HG02981 (cell line): ENCODE measurements around the gene TWIST2.

Experiments
- ATAC-seq: cut with Tn5 transposase; IDR thresholded peaks from one replicate; pipeline ENCODE4 v1.9.1; 2021; ENCODE audit warnings: mild to moderate bottlenecking, moderate library complexity; ENCODE audit not compliant: unreplicated experiment

TWIST2 gene

DNA sequence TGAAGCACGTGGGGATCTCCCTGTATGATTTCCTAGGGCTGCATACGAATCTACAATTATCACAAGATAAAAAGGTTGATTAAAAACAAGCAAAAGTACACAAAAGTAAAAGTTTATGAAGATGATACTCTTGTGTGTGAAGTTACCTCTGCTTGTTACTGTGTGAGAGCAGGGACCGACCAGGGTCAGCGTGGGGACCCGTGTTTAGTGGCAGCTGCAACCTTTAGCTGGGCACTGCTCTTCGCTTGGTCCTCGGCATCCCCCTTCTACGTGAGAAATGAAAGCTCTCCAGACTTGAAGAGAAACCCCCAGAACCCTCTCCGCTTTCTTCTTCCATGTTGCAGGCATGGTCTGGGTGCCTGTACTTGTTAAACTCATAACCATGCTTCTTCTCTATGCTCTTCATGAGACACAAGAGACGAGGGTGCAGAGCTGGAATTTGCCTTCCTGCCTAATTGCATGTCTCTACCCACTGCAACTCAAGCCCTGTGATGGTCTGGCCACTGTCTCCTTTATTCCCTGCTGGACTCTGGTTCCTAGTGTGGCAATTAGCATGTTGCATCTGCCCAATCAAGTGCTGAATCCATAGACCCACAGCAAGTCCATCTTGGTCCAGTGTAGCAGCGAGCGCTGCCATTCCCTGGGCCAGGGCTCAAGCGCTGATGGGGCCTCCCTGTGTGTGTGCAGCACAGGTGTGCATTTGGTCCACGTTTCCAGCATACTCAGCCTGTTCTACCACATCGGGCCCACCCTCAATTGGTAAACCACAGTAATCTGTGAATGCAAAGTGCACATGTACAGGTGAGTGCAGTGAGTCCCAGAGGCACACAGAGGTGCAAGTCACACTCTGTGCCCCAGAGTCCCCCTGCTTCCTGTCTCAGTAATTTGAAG lies 88.5 kb downstream of the TWIST2 start:
- no peak for ATAC-seq

DNA sequence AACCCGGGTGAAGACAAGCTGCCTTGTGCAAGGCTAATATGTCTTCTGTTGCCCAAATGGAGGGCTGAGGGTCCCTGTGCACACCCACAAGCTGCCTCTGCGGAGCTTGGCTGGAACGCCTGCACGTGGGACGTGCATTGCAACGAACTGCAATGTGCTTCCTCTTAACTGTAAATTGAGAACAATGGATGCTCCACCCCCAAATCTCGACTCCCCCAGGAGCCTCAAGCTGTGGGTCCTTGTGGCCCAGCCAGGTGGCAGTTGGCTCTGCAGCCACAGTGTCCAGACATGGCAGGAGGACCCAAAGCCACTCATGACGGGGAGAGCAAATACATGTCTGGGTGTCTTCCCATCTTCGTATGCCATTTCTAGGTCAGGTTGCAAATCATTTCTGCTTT lies 90.1 kb downstream of the TWIST2 start:
- ATAC-seq, result no peak

DNA sequence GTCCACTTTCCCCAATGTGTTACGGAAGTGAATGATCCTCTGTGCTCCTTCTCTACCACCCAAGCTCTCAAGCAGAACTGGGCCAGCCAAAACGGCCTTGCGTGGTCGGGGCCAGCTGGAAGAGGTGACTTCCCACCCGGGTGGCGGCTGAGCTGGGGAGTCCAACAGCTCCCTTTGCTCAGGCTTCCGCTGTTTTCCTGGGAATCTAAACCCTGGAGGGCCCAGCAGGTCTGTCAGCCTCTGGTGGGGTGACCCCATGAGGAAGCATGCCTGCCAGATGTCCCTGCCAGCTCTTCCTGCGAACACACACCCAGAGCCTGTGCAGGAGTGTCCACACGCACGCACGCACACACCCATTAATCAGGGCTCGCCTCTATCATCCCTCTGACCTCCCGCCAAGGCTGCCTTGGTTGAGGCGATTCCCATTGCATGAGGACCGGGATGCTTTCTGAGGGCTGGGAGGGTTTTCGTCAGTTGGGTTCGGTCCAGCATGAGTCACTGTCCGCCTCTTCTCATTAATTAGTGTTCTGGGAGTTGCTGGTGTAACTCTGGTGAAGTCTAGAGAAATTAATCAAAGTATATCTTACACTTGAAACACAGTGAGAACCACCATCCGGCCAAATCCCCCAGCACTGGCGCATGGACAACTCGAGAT lies 90.6 kb downstream of the TWIST2 start:
- no peak for ATAC-seq

DNA sequence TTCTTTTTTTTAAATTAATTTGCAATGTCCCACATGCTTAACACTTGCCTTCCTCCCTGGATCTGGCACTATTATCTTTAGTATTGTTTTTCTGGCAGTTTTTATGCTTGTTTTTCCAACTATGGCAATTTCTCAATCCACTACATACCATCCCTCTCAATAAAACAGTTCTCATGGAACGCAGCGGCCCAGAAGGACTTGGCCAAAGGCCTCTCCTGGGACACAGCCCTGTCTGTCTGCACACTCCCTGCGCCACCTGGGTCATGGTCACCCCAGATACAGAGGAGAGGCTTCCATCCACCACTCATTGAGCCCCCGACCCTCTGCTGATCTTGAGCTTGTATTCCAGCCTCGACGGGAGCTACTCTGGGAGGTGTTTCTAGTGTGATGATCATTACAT lies 91.2 kb downstream of the TWIST2 start:
- no peak for ATAC-seq

DNA sequence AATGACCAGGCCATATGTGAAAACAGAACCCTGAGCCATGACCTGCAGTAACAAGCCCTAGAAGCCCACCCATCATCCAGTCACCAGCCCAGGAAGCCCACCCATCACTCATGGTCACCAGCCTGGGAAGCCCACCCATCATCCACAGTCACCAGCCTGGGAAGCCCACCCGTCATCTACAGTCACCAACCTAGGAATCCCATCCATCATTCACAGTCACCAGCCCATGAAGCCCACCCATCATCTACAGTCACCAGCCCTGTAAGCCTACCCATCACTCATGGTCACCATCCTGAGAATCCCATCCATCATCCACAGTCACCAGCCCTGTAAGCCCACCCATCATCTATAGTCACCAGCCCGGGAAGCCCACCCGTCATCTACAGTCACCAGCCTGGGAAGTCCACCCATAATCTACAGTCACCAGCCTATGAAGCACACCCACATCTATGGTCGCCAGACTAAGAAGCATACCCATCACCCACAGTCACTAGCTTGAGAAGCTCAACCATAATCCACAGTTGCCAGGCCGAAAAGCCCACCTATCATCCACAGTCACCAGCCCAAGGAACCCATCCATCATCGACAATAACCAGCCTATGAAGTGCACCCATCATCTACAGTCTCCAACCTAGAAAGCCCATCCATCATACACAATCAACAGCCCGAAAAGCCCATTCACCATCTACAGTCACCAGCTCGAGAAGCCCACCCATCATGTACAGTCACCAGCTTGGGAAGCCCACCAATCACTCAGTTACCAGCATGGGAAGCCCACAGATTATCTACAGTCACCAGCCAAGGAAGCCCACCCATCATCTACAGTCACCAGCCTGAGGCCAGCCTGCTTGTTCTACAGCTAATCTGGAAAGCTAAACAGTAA lies 91.9 kb downstream of the TWIST2 start:
- ATAC-seq, result no peak

DNA sequence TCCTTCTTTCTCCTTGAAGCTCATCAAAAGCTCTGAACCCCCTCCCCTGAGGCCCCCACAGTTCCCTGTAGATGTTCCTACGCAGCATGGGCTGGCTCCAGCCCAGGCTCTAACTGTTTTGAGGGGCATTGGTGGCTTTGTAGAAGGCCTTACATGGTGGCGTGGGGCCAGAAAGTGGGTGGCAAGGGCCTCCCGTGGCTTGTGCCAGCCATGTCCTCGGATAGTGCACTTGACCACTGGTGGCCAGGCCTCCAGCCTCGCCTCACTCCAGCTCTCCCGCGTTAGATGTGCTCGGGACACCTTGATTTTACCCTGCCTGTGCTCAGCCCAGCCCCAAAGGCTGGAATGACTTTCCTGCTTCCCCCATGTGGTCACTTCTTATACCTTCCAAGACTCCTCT lies 92.9 kb downstream of the TWIST2 start:
- ATAC-seq, result no peak

DNA sequence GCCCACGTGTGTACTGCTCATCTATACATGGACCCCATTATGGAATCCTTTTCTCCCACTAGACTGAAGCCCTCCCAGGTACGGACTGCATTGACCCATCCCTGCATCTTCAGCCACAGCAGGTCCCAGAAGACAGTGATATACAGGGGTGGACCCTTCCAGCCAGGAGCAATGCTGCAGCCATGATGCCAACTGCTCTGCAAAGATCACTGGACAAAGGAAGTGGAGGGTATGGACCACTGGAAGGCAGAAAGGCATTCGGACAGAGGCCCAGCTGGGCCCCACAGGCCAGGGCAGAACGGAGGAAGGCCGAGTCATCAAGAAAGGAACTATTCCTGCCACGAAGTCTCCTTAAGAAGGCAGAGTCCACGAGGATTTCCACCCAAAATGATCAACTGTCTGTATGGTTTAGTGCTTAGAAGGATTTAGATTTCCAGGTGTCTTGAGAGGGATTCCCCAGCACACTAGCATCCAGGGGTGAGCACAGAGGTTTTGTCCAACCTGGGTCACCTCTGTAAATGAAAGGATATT lies 93.4 kb downstream of the TWIST2 start:
- no peak for ATAC-seq

DNA sequence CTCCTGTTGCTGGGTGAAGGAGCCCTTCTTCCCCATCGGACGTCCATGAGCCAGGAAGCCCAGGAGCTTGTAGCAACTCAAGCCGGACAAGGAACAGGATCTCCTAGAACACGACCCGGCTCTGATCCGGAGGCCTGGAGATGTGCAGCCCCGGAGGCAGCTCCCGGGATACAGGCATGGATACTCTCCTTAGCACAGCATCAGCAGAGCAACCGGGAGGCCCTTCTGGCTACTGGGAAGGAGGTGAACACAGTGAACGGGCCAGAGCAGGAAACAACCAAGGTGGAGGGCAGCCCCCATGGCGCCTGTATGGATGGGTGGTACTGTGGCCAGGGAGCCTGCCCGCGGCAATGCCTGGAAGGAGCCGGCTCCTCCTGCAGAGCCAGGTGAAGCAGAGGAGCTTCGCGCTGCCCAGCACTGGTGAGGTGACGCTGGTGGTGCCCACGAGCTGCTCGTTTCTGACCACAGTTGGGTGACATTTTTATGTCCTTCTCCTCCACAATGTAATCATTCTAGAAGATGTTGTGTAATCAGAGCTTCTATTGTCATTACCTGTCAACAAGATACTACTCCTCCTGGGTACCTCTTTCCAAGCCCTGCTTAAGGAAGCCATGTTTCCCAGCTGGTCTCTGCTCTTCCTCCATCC lies 94.3 kb downstream of the TWIST2 start:
- ATAC-seq, result no peak

DNA sequence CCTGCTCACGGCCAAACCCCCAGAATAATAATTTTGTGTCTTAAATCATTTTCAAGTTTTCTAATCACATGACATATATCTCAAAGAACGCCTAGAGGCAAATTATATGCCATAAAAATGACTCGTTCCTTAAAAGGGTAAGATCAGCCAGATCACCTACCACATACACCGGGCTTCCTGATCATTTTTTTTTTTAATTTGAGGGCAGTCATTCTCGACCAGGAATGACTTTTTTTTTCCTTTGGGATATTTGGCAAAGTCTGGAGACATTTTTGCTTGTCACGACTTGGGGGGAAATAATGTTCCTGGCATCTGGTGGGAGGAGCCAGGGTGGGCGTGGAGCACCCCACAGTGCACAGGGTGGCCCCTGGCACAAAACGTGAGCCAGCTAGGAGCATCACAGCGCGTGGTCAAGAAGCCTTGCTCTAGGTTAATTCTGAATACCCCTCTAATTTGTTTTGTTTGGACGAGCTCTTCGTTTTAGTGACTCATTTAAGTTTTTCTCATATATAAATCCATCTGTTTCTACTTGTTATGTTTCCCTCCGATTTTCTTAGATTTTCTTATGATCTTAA lies 94.9 kb downstream of the TWIST2 start:
- no peak for ATAC-seq

DNA sequence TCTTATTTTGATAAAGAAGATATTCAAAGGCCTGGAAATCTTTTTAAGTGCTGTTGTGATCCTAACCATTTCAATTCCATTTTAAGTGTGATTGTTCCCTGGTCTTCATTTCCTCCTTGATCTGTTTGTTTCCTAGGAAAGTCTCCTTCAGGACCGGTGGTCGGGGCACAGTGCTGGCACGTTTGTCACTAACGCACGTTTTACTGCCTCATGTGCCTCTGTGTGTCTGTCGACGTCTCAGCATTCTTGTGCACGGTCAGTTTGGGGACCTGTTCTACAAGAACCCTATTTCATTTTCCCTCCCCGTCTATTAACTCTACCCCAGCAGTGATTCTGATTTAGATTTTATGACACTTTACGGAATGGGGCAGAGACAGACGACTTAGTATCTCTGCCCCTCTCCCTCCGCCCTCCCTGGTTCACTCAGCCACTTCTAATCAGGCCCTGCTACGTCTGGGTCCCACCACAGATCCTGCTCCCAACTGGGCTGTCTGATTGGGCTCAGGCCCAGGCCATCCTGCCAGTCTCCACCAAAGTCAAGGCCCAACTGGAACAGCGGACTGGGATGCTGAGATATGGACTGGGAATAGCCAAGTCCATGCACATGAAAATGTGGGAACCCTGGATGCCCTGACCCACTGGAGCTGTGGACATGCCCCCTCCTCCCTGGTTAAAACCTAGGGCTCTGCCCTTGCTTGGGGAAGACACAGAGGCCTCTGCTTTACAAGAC lies 95.6 kb downstream of the TWIST2 start:
- no peak for ATAC-seq

DNA sequence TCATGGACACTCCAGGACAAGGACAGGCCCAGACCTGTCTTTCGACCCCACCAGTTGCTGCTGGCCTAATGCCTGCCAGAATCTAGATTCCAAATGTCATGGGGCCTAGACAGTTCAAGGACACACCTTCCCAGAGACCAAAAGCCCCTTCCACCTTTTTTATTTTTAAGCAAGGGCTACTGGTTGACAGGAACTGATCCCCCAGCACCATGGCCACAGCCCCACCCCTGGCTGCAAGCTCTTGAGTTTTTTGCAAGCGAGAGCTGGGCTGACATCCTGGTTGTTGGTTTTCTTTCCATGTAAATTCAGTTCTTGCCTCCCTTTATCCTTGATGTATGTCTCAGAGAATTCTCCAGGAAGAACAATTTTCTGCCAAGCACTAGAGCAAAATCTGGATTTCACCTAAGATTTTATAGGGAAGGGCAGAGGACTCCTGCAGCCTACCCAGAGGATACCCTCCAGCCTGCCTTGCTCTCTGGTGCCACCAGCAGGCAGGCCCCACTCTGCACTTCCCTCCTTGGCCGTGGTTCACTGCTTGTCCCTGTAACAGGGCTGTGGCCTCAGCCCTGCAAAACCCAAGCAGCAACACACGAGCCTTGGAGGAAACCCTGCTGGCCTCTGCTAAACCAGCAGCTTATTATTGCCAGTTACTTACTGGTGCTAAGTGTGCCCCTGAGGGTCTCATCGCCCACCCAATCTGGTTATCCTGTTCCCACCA lies 97.7 kb downstream of the TWIST2 start:
- no peak for ATAC-seq

DNA sequence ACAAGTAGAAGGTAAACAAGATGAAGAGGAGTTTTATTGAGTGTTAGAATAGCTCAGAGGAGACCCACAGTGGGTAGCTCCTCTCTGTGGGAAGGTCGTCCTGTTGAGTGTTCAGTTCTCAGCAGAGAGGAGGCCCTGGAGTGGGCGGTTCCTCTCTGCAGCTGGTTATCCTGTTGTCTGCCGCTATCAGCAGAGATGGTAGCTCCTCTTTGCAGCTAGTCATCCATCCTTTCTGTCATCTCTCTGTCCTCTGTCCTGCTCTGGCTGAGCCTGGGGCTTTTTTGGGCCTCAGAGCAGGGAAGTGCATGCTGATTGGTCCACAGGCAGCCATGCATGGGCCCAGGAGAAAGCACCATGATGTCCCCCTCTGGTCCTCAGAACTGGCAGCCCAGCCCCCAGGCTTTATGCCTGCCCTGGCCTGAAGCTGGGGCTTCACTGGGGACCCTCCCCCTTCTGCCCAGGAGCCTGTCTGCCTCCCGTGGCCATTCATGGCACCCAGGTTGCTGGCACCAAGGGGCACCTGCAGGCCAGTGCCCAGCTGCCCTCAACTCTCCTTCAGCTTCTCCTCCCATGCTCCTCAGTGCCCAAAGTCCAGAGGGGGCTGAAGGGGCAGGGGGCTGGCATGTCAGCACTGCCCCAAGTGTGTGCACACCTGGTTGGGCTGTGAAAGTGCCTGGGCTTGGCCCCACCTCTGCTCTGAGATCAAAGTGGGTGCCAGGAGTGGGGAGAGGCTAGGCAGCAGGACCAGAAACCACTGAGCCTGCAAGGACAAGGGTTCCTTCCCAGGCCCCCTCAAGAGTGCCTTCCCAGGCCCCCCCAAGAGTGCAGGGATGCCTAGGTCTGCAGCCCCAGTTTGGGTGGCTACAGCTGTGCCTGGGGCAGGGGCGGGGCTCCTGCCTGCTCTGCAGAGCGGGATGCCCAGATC lies 98.7 kb downstream of the TWIST2 start:
- ATAC-seq, result no peak

DNA sequence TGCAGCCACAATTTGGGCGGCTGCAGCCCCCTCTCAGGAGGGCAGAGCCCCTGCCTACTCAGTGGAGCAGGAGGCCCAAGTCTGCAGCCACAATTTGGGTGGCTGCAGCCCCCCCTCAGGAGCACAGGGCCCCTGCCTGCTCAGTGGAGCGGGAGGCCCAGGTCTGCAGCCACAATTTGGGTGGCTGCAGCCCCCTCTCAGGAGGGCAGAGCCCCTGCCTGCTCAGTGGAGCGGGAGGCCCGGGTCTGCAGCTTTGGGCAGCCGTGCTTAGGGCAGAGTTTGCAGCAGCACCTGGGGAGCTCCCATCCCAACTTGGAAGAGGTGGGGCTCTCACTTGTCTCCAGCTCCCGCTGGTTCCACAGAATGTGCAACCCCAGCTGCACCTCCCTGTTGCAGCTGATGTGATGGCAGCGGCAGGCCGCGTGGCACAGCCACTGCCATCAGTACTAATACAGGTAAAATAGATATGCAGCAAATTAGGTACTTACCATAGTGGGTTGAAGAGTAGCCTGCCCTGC lies 99.4 kb downstream of the TWIST2 start:
- no peak for ATAC-seq

DNA sequence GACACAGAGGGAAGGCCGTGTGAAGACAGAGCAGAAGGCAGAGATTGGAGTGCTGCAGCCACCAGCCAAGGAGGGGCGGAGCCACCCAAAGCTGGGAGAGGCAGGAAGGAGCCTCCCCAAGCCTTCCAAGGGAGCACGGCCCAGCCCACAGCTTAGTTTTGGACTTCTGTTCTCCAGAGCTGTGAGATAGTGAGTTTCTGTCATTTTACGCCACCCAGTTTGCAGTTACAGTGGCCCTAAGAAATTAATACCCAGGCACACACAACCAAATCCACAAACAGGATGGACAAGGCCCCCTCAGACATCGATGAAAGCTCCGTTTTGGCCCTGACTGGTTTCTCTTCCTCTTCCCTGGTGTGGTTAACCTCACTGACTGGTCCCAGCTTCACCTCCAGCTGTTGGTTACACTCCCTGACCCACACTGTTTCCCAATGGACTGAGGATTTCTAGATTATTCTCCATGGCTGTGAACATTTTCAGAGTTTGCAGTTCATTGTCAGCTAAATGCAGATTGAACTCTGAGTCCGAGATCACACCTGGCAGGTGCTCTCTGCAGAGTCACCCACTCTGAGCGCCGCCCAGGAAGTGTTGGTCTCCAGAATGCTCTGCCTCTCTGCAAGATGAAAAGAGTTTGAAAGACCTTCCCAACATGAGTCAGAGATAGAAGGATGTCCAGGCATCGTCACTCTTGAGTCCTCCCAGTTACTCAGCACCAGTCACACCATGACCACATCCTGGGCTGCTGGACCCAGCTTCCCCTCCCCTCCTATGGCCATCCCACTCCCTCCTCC lies 100.2 kb downstream of the TWIST2 start:
- no peak for ATAC-seq

DNA sequence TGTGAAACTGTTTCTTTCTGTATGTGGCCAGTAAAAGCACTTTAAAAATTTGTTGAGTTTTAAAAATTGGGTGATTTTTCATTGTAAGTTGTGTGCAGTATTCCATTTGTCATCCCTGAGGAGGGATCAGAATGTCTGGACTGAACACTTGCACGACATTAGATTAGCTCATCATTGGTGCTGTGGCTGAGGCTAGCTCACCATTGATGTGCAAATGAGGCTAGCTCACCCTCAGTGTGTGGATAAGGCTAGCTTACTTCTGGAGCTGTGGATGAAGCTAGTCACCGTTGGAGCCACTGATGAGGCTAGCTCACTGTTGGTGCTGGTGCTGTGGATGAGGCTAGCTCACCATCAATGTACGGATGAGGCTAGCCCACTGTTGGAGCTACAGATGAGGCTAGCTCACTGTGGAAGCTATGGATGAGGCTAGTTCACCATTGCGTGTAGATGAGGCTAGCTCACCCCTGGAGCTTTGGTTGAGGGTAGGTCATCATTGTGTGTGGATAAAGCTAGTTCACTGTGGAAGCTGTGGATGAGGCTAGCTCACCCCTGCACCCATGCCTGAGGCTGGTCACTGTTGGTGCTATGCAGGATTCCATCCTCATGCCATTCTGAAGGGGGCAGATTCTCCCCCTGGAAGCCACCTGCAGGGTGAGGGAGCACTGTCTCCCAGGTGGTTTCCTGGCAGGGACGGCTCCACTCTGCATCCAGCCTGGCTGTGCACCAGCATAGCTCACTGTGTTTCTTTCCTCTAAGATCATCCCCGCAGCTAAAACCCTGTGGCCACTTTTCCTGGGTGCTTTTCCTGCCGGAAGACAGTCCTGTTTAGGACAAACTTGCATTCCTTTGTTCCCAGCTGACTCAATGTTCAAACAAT lies 101.1 kb downstream of the TWIST2 start:
- no peak for ATAC-seq
